SK-N-DZ (cell line): ENCODE measurements around the gene PGBD5.

ENCODE experiments used
- DNase-seq: peaks from one replicate; pipeline ENCODE4 v3.0.0-alpha.2; 2015; ENCODE audit warnings: low spot score

Gene PGBD5

GRCh38 chr1:230396966-230397365, 29.2 kb downstream of the PGBD5 start:
- DNase-seq = no peak

GRCh38 chr1:230395932-230396331, 30.2 kb downstream of the PGBD5 start:
- DNase-seq = no peak

GRCh38 chr1:230394741-230395140, 31.4 kb downstream of the PGBD5 start:
- DNase-seq = no peak

DNA sequence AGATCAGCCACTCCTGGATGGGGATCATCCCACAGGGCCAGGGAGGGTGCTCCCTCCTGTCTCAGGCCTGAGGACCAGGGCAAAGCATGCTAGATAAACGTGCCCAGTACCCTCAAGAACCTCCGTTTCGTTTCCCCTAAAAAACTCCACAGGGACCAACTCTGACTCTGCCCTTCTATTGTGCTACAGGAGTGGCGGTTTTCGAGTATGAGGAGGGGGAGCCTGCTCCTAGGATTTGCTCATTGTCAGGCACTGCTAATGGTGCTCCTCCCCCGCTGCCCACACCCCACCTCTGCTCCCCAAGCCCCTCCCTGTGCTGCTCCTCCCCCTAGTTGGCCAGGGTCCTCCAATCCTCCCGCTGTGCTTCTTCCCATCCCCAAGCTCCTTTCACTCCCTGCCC, 32.0 kb downstream of the PGBD5 start:
- DNase-seq = no peak

DNA sequence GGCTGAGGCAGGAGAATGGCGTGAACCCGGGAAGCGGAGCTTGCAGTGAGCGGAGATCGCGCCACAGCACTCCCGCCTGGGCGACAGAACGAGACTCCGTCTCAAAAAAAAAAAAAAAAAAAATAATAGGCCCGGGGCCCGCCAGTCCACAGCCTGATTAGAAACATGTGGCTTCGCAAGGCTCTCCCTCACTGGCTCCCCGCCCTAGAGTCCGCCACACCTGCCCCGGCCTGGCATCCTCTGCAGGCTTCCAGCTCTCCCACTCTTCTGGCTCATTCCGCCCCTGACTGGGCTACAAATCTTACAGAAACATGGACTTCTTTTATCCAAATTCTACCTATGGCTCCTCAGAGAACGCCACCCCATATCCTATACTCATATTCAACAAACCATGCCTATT, 32.4 kb downstream of the PGBD5 start:
- DNase-seq = no peak

DNA sequence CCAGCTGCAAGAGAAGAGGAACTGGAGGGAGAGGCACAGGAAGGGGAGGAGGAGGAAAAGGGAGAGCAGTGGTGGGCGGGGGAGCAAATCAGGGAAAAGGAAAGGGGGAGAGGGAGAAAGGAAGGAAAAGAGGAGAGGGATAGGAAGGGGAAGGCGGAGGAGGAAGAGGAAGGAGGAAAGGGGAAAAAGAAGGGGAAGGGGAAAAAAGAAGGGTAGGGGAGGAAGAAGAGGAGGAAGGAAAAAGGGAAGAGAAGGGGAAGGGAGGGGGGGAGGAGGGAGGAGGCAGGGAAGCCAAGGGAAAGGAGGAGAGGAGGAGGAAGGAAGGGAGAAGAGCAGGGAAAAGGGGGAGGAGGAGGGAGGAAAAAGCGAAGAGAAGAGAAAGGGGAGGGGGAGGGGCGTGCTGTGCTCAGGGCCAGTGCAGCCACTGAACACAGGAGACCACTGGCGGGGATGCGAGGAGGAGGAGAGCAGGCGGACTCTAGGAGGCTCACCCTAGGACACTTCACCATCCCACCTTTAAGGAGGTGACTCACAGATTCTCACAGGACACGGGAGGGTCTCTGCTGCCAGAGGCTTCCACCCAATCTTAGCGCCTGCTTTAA, 33.1 kb downstream of the PGBD5 start:
- no peak for DNase-seq

GRCh38 chr1:230392536-230392909, 33.6 kb downstream of the PGBD5 start:
- DNase-seq = no peak

- no peak for DNase-seq
These were observed 34.2 kb downstream of the PGBD5 start for GRCh38 chr1:230391776-230392535.

- DNase-seq = no peak
These were observed 35.8 kb downstream of the PGBD5 start for GRCh38 chr1:230390371-230390770.

DNA sequence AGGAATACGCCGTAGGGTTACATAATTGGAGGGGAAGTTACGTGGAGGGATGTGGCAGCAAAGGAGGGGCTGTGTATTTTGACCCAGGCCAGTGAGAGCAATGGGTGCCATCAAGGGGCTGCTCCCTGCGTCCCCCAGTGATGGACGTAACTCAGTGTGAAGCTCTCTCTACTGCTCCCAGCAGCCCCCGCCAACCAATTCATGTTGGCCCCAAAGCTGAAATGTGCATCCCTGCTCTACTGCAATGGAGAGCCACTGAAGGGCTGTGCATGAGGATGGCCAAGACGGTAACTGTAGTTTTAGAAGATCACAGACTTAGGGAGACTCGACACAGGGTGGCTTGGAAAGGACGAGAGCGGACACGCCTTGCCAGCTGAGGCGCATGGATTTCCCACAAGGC, 38.3 kb downstream of the PGBD5 start:
- no peak for DNase-seq

DNA sequence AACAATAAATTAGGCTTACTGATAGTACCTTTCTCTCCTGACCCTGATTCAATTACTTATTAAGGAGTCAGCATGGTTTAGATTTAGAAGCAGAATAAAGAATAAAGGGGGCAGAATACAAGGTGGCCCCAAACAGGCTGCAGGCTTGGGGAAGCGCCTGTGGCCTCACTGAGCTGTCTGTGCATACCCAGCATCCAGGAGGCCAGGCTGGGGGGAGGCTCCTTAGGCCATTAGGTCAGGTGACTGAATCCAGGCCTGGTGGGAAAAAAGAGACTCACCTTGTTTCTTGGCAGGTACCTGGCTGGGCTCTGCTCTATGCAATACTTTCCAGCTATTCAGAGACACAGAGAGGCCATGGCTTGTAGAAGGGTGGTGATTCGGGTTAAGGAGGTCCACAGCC, 38.8 kb downstream of the PGBD5 start:
- DNase-seq = no peak

DNA sequence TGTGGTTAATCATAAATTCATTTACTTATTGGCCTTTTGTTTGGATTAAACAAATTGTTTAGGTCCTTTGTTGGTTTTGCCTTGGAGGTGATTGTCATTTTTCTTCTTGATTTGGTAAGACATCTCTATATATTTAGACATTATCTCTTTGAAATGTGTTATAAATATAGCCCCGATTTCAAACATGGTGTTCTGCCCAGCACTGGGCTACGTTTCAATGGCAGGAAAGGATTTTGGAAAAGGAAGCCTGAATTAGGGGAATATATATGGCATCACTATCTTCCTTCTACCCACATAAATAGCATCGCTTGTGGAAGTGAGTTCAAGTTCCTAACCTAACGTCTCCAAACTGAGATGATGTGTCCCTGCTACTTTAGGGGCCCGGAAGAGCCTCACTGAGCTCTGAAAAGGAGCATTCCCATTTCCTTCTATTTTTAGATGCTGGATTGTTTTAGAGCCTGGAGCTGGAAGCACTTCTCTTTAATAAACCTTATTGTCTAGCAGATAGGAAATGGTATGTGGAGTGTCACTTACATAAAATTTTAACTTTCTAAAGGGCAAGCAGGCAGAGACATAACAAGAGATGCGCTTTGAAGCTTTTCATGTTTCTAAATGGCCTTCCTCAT, 39.4 kb downstream of the PGBD5 start:
- DNase-seq = no peak

GRCh38 chr1:230385930-230386329, 40.2 kb downstream of the PGBD5 start:
- no peak for DNase-seq

DNA sequence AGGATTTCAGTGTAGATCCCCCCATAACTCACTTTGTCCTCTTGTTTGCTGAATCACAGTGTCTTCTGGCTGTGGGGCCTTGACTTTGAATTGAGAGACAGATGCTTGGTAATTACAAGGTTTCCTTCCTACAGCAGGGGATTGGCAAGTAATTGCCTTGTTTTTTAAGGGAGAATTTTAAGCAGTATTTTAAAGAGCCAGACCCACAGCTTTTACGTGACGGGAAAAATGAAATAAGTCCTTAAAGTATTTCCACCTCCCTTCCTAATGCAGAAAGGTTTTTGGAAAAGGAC, 41.0 kb downstream of the PGBD5 start:
- no peak for DNase-seq

- no peak for DNase-seq
These were observed 41.6 kb downstream of the PGBD5 start for GRCh38 chr1:230384380-230385157.

- DNase-seq = no peak
These were observed 42.7 kb downstream of the PGBD5 start for GRCh38 chr1:230383425-230383824.

DNA sequence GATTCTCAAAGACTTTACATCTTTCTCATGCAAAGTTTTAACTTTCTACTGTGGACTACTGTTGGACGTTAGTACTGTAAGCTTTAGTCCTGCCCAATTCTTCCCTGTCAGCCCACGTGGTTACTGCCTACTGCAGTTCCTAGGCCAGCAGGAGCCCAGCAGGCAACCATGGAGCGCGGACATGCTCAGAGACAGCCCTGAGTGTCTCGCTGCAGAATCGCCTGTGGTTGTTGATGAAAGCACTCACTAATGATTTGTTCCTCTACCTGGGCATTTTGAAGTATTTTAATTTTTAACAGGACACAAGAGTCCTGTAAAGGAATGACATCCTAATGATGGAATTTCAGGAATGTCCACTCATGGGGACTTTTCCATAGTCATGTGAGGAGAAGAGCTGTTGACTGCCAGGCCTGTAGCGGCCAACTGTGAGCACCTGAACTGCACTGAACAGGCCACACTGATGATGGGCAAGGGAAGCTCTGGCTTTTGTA, 44.1 kb downstream of the PGBD5 start:
- no peak for DNase-seq

DNA sequence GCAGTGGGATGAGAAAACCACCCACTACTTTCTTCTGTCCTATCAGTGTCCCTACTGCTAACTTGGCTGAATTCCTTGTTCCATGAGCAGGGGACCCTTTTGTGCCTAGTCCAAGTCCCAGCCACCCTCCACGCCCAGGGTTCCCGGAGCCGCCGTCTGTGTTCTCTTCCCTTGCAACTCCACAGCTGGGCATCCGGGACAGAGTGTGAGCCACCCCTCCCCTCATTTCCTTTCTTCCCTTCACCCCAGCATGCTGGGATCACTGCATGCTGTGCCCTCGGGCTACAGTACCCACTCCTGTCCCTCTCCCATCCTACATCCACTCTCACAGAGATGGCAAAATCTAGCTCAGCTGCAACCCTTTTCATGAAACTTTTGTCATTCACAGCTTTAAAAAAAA, 44.5 kb downstream of the PGBD5 start:
- no peak for DNase-seq

- no peak for DNase-seq
These were observed 45.1 kb downstream of the PGBD5 start for GRCh38 chr1:230381049-230381467.

DNA sequence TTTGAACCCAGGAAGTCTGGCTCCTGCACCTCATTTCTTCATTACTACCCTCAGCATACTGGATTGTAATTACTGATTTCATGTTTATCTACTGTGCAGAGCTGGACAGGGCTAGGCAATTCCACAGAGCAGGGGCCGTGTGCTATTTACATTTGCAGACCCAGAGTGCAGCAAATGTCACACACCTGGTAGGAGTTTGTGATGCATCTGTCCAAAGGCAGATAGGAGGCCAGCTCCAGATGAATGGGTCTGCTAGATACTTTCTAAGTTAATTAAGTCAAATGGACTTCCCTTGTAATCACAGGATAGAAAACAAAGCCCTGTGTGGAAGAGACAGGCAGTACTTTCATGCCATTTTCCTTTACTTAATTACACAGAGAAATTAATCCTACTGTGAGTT, 46.2 kb downstream of the PGBD5 start:
- no peak for DNase-seq

- DNase-seq = no peak
These were observed 46.7 kb downstream of the PGBD5 start for GRCh38 chr1:230379462-230379861.

DNA sequence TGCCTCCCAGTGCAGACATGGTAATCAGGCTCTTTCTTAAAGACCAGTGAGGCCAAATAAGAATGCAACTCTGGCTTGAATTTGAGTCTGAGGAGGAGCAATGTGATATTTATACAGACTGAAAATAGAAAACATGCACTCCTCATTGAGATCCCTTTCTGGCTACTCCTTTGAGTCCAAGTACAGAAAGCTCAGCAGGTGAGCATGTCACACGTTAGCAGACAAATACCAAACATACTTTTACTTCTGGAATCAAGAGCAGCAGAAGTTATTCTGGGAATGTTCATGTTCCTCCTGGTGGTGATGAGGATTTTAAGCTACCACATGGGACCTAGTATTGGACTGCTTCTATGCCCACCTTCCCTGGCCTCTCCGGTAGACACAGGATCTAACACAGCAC, 48.3 kb downstream of the PGBD5 start:
- DNase-seq = no peak
